Tibial nerve (tissue), 3 donors: ENCODE data around the gene IL17B.

Experiments used
- CTCF ChIP-seq, 5 experiments: fragments of 200-600 bp in 3 of 5; fragments of 450-650 bp in 2 of 5; sonication (generic) in 3 of 5; IDR thresholded peaks; one replicate each; pipeline ENCODE4 v1.5.1; 2016 to 2019; ENCODE audit warnings: antibody characterized with exemption in 5 of 5, mild to moderate bottlenecking in 3 of 5, moderate library complexity in 2 of 5
- POLR2A ChIP-seq, 2 donors: fragments of 450-650 bp; IDR thresholded peaks; one replicate each; pipeline ENCODE4 v1.6.1; 2017; ENCODE audit warnings: antibody characterized with exemption in 2 of 2, mild to moderate bottlenecking in 2 of 2, moderate library complexity in 2 of 2

- TF ChIP-seq CTCF (IDR thresholded peaks at IDR 0.05) (no peak), POLR2A (IDR thresholded peaks at IDR 0.05) (no peak)
These were observed 44.7 kb upstream of the IL17B start for GRCh38 chr5:149423794-149424268.
